ENCODE results near the gene LRRC7.

Gene LRRC7

DNA sequence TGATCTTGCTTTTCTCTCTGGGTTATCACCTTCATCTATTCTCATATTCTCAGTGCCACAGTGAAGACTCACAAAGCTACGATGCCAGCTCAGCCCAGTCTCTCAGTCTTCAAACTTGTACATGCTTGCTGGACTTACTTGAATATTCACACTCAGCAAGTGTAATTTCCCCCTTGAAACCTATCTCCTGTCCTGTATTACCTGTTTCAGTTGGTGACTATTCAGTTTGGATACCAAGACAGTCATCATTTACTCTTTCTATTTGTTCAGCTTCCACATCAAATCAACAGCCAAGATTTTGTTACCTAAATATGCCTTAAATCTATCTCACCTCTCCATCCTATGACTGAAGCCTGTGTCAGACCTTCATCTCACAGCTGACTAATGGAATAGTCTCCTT lies 209.7 kb downstream of the LRRC7 start:
- no peak for TF ChIP-seq CTCF (IDR thresholded peaks at IDR 0.05; ENCODE audit: low read depth, low read length, missing control alignments)
- DNase-seq (ENCODE audit: low read depth): no peak
- no peak overlapping the region for H3K4me3 ChIP-seq (ENCODE audit: low read depth, low read length)

GRCh38 chr1:69777971-69778370 lies 210.2 kb downstream of the LRRC7 start:
- no peak for DNase-seq (ENCODE audit: low read depth)
- no peak overlapping the region for H3K4me3 ChIP-seq (ENCODE audit: low read depth, low read length)
- no peak for TF ChIP-seq CTCF (IDR thresholded peaks at IDR 0.05; ENCODE audit: low read depth, low read length, missing control alignments)

- no peak overlapping the region for H3K4me3 ChIP-seq (ENCODE audit: low read depth, low read length)
- TF ChIP-seq CTCF (IDR thresholded peaks at IDR 0.05; ENCODE audit: low read depth, low read length, missing control alignments): peak; percentile 9
- no peak for DNase-seq (ENCODE audit: low read depth)
These were observed 219.4 kb downstream of the LRRC7 start for GRCh38 chr1:69787151-69787550.

DNA sequence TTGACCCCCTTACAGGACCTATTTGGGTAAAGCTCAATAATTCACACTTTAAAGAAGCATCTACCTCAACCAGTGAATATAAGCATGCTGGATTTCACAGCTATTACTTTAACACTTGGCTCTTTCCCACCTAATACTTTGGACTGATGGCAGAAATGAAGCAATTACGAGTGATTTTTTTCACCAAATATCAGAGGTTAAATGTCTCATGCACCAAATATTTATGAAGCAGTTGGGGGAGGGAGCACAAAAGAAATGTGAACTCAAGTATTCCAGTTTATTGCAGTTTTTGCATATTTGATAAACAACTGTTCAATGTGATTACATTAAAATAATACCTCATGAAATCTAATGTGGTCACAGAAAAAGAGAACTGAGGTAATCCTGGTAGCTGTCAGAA lies 223.6 kb downstream of the LRRC7 start:
- DNase-seq (ENCODE audit: low read depth): no peak
- H3K4me3 ChIP-seq (ENCODE audit: low read depth, low read length): no peak overlapping the region
- TF ChIP-seq CTCF (IDR thresholded peaks at IDR 0.05; ENCODE audit: low read depth, low read length, missing control alignments): no peak

DNA sequence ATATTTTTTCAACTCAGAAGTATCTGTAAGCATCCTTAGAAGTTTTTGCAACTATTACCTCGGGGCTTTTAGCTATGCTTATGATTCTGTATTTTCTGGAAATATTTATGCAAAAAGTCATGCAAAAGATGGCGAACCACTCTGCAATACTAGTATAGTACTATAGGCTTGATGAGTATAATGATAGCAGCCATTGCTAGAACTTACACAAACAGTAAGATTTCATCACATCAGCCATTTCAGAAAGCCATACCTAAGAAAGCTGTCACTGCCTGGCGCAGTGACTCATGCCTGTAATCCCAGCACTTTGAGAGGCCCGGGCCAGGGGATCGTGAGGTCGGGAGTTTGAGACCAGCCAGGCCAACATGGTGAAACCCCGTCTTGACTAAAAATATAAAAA lies 227.1 kb downstream of the LRRC7 start:
- TF ChIP-seq CTCF (IDR thresholded peaks at IDR 0.05; ENCODE audit: low read depth, low read length, missing control alignments): no peak
- no peak overlapping the region for H3K4me3 ChIP-seq (ENCODE audit: low read depth, low read length)
- no peak for DNase-seq (ENCODE audit: low read depth)

DNA sequence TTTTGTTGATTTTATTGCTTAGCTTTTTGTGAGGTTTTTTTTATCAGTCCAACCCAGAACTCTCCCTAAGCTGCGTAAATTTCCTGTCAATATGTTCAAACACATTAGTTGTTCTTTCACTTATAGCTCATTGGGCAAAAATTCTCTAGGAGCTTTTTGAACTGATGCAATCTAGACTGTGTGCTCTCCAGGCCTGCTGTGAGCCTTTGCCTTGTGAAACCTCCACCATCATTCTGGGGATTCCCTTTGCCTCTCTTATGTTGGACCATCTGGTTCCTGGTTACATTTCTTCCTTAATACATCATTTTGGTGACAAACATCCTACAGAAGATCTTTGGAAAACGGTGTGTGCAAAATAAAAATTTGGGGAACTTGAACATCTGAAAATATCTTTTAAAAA lies 247.2 kb downstream of the LRRC7 start:
- H3K4me3 ChIP-seq (ENCODE audit: low read depth, low read length): no peak overlapping the region
- no peak for TF ChIP-seq CTCF (IDR thresholded peaks at IDR 0.05; ENCODE audit: low read depth, low read length, missing control alignments)
- no peak for DNase-seq (ENCODE audit: low read depth)

DNA sequence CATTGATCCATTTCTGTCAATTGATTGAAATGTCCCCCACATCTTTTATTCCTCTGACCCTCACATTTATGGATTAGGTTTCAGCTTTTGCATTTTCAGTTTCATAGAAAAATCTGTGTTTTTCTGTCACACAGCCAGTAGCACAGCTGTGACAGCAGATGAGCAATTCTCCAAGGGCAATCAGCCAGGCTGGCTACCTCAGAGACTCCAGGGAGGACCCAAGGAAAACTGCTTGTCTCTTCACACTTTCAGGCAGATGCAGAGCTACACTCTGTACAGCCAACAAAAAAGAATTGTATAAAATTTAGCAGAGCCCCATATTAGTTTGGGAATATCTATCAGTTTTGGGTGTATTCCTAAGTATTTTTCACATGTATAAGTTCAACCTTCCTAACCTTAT lies 257.2 kb downstream of the LRRC7 start:
- TF ChIP-seq CTCF (IDR thresholded peaks at IDR 0.05; ENCODE audit: low read depth, low read length, missing control alignments): no peak
- no peak for DNase-seq (ENCODE audit: low read depth)
- H3K4me3 ChIP-seq (ENCODE audit: low read depth, low read length): no peak overlapping the region
